ENCODE measurements around the gene ZNF688.
"Not testable (repeated sequence)": the region's sequence is repeated elsewhere in the genome, so short reads cannot be mapped to it uniquely, and the experiment has no call there.

The ZNF688 gene

DNA sequence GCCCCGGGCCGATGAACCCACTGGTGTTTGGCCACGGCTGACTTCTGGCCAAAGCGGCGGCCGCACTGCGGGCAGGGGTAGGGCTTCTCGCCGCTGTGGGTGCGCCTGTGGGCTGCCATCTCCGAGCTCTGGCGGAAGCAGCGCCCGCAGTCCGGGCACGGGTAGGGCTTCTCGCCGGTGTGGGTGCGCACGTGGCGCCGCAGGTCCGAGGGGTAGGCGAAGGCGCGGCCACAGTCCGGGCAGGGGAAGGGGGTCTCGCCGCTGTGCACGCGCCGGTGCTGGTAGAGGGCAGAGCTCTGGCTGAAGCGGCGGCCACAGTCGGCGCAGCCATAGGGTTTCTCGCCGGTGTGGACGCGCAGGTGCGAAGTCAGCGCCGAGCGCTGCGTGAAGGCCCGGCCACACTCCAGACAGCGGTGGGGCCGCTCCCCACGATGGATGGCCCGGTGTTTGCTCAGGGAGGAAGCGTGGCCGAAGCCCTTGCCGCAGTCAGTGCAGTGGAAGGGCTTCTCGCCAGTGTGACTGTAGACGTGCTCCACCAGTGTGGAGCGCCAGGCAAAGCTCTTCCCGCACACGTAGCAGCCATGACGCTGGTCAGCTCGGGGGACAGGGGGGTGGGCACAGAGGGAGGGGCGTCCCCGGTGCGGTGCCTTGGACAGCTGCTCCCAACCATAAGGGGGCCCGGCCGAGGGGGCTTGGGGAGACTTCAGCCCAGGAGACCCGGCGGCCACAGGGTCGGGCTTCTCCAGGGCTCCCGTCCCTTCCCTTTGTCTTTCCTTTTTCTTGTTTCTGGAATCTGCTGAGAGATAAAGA is 16.0 kb downstream of the ZNF688 start:
- DNase-seq = no peak

DNA sequence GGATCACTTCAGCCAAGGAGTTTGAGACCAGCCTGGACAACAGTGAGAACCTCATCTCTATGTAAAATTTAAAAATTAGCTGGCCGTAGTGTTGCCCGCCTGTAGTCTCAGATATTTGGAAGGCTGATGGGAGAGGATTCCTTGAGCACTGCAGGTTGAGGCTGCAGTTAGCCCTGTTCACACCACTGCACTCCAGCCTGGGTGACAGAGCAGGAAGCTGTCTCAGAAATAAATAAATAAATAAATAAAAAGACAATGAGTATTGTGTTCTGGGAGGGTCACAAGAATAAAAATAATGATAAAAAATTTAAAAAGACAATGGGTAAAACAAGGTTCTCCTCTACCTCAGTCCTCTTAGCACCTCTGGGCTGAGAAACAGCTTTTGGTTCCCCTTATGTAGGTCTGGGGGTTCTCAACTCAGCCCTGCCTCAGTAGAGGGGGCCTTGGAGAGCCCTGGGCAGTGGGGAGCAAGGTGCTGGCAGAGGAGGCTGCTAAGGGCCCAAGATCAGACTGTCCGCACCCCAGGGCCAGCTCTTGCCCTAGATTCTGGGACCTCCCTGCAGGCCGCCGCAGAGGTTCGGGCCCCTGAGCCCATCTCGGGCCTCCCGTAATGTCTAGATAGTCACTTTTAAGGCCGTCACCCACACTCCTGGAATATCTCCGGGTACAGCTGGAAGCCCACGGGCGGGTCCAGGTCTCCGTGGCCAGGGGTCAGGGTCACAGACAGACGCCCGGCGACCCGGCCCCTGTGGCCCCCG is 16.8 kb downstream of the ZNF688 start:
- no peak for DNase-seq

DNA sequence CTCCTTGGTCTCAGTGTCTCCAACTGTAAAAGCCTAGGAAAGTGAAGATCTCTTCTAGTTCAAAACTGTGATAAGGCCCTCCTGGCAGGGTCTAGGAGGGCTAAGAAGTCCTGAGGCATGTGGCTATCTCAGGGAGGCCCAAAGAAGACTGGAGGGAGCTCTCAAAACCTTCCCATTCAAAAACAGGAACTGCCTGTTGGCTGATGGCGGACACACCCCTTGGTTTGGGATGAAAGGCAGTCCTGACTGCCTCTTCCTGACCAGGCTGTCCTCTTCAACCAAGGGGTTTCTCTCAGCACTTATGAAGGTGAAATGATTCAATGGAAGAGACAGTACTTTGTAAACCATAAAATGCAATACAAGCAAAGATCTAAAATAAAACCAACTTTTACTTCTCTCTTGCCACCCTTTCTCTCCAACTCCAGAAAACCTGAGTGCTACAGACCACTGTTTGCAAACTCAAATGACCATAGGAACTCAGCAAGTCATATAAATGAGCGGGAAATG is 18.1 kb downstream of the ZNF688 start:
- no peak for DNase-seq

- no peak for DNase-seq
Observed at GRCh38 chr16:30552956-30553355, 18.6 kb downstream of the ZNF688 start.

- no peak for DNase-seq
Observed at GRCh38 chr16:30551781-30552180, 19.7 kb downstream of the ZNF688 start.

DNA sequence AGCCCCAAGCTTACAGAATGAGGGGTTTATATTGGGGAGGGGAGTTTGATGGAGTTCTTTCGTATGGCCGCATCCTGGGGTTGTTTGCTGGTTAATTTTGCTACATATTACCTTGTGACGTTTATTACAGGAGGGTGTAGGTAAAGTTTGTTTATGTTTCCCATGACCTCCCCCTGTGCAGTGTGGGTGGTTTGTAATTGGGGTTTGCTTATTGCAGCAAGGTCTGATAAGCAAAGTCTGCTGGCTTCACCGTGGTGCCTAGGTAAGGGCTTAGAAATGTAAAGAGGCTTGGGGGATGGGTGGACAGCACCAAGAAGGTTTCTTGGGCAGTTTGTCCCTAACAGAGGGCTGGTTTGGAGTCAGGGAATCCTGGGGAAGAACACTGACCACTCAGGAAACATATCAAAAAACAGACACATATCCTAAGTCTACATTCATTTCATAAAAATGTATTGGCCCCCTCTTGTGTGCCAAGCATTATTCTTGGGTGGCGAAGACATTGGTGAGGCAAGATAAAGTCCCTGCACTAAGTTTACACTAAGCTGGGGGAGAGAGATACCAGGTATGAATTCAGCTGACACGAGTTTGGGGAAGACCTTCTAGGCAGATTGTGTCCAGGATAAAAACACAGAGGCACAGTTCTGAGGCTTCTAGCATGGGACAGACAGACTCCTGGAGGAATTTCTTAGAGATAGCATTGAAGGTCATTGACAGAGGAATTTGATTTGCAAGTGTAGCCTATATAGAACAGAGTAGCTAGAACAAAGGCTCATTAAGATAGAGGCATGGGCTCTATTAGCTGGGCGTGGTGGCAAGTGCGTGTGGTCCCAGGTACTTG is 22.9 kb downstream of the ZNF688 start:
- no peak for DNase-seq

GRCh38 chr16:30546115-30546514 is 25.4 kb downstream of the ZNF688 start:
- DNase-seq = no peak

- no peak for DNase-seq
Observed at GRCh38 chr16:30543067-30543466, 28.4 kb downstream of the ZNF688 start.

- DNase-seq = no peak
Observed at GRCh38 chr16:30541502-30542329, 29.8 kb downstream of the ZNF688 start.

DNA sequence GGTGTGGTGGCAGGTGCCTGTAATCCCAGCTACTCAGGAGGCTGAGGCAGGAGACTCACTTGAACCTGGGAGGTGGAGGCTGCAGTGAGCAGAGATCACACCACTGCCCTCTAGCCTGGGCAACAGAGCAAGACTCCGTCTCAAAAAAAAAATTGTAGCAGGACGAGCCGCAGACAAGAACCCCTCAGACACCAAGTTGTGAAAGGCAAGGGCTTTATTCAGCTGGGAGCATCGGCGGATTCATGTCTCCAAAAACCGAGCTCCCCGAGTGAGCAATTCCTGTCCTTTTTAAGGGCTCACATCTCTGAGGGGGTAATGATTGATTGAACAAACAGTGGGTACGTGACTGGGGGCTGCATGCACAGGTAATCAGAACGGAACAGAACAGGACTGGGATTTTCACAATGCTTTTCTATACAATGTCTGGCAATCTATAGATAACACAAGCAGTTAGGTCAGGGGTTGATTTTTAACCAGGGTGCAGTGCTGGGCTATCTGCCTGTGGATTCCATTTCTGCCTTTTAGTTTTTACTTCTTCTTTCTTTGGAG is 30.5 kb downstream of the ZNF688 start:
- DNase-seq = not testable (repeated sequence)

DNA sequence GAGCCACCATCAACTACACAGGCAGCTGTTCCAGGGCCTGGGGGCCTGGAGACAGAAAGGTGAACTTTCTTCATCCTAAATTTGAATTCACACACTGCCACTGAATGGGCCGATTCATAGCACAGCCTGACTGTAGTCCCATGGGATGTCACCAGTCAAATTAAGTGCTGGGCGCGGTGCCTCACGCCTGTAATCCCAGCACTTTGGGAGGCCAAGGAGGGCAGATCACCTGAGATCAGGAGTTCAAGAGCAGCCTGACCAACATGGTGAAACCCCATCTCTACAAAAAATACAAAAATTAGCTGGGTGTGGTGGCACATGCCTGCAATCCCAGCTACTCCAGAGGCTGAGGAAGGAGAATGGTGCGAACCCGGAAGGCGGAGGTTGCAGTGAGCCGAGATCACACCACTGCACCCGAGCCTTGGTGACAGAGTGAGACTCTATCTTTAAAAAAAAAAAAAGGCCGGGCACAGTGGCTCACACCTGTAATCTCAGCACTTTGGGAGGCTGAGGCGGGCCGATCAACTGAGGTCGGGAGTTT is 31.5 kb downstream of the ZNF688 start:
- not testable (repeated sequence) for DNase-seq

DNA sequence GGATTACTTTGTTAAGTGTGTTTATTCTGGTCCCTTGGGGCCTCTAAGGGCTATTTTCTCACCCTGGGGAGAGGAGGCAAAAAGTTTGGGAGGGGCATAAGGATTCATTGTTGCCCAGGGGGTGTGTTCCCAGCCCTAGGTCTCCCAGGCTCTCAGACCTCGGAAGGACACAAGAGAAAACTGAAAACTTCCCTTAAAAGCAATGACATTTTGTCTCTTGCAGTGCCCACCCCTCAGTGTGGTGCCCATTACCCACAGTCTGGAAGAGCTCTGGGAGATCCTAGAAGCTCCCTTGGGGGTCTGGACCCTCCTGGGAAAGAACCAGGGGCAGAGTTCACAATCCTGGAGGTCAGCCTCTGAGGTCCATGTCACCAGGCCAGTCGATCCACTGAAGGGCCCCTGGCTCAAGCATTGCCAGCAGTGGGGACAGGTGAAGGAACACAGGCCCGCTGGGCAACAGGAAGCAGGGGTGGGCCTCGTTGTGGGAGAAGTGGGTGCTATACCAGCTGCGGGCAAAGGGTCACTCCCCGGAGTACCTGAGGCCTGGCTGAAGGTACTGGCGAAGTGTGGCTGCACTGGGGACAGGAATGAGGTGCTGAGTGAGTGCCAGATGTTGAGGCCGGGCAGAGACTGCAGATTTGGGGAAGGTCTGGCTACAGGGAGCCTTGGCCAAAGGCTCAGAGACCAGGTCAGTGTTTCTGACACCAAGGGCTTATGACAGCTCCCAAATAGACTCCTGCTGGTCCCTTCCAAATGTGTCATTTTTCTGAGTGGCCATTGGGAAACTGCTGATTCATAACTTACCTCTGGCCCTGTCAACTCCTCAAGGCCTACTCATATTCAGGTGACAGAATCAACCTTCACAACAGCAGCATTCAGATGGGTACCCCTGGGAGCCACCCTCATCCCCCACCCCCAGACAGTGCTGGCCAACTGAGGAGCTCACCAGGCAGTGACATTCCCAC is 32.2 kb downstream of the ZNF688 start:
- no peak for DNase-seq

GRCh38 chr16:30536391-30537024 is 35.0 kb downstream of the ZNF688 start:
- DNase-seq = peak; percentile 59

DNA sequence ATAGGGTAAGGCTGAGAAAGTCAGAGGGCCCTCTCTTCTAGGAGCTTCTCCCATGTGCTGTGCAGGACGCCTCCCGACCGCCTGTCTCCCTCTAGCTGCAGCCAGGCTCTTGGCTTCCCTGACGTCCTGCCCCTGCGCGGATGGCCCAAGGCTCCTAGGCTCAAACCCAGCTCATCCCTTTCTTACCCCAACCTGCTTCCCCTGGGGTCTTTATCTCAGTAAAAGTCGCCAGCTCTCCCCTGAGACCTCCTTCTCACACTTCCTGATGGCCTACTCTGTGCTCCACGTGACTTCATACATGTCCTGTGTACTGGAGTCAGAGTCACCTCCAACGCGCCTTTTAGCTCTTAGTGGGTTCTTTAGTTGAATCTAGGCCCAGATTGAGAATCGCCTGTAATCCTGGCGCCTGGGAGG is 35.7 kb downstream of the ZNF688 start:
- peak; percentile 66 for DNase-seq

DNA sequence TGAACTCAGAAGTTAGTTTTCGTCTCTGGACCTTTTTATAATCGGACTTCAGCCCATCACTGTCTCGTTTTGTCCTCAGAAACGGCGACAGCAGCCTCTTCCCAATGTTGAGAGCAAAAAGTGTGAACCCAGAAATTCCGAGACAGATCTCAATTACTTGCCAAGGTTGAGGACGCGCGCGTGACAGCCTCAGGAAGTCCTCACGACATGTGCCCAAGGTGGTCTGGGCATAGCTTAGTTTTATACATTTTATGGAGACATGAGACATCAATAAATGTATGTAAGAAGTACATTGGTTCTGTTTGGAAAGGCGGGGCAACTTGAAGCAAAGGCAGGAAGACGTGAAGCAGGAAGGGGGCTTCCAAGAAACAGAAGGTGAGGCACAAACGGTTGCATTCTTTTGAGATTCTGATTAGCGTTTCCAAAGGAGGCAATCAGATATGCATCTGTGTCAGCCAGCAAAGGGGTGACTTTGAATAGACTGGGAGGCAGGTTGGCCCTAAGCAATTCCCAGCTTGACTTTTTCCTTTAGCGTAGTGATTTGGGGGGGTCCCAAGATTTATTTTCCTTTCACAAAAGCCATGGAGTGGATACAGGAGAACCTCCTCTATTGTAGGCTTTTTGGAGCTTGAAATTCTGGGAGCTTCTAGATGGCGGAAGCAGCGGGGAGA is 36.3 kb downstream of the ZNF688 start:
- DNase-seq = no peak

GRCh38 chr16:30534368-30535105 is 37.0 kb downstream of the ZNF688 start, which contains the start of gene ZNF747:
ZNF747 (minus strand) TSS chr16:30534858; CDS start chr16:30534679, 179 bp downstream.
- peak; percentile 88 for DNase-seq

- peak; percentile 3 for DNase-seq
Observed at GRCh38 chr16:30533748-30534367, 37.7 kb downstream of the ZNF688 start.

DNA sequence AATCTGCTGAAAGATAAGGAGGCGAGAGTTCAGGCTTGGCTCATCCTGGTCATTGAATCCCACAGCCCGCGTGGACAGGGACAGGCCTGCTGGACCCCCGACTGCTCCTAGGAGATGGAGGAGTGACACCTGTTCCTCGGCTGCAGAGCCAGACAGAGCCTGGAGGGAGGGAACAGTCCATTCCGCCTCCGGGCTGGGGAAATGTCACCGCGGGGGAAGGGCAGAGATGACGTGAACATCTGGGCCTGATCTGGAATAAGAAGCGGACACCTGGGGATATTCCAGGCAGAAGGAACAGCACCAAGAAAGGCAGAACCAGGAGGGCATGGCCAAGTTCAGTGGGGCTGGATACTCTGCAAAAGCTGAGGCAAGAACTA is 38.4 kb downstream of the ZNF688 start:
- DNase-seq = no peak

Measured in suppressor macrophage treated with lipopolysaccharide for 4 hours (primary cell).